Activated CD4-positive, alpha-beta memory T cell treated with anti-CD3 and anti-CD28 coated beads, Interleukin-2, amount 10 ng/mL, durations not matched to agents 7 days and 5 days (primary cell): ENCODE data around the gene JPH2. TPM values are rescaled to one million over a fixed set of nuclear protein-coding genes. Genes with fewer than 3 reads are reported as not detected.
"Not testable (repeated sequence)": the region's sequence is repeated elsewhere in the genome, so short reads cannot be mapped to it uniquely, and the experiment has no call there.

ENCODE experiments used
- CTCF ChIA-PET: fragments of 350-600 bp; sonication (Branson Sonifier 250); formaldehyde crosslinking; loops from one replicate; lab custom pipeline; 2021; ENCODE audit warnings: antibody characterized with exemption, inconsistent platforms; lab: Charles Lee
- POLR2A ChIA-PET: fragments of 350-600 bp; sonication (Branson Sonifier 250); formaldehyde crosslinking; loops from one replicate; lab custom pipeline; 2021; ENCODE audit warnings: antibody characterized with exemption; lab: Charles Lee
- DNase-seq: peaks from one replicate; pipeline ENCODE4 v3.0.0-alpha.2; 2020
- H3K27ac Mint-ChIP-seq: one replicate; pipeline ENCODE4 v1.8.0; 2021; ENCODE audit warnings: mild to moderate bottlenecking, mixed read lengths
- H3K27me3 Mint-ChIP-seq: one replicate; pipeline ENCODE4 v1.8.0; 2021; ENCODE audit warnings: mixed read lengths
- H3K36me3 Mint-ChIP-seq: one replicate; pipeline ENCODE4 v1.8.0; 2021; ENCODE audit warnings: low read depth, mixed read lengths
- H3K4me1 Mint-ChIP-seq: one replicate; pipeline ENCODE4 v1.8.0; 2021; ENCODE audit warnings: mixed read lengths
- H3K4me3 Mint-ChIP-seq: one replicate; pipeline ENCODE4 v1.8.0; 2021; ENCODE audit warnings: mild to moderate bottlenecking, mixed read lengths
- H3K9me3 Mint-ChIP-seq: one replicate; pipeline ENCODE4 v1.8.0; 2021; ENCODE audit warnings: mixed read lengths
- total RNA-seq, 2 experiments: library from RNA; stranded (reverse); gene quantifications; one replicate each; pipeline ENCODE4 v1.2.3, GENCODE V29; 2021

Gene JPH2
- total RNA-seq, 2 experiments from 2014 or later, result 0.05 to 0.10 TPM

DNA sequence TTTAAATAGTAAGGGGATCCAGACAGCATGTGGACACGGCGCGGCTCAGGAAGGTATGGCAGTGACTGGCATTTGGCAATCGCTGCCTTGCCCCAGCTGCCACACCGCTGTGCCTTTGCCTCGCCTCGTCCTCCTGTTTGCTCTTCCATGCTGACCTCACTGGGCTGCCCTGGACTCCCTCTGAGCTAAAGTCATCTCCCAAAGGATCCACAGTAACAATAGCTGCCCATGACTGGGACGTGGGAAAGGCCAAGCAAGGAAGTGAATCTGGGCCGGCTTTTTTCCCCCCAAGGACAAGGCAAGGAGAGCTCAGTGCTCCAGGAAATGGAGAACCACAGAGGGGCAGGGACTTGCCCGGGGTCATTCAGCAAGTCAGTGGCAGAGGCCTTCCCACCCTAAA is 48.1 kb downstream of the JPH2 start:
- DNase-seq, result no peak
- Mint-ChIP-seq H3K27me3 (peaks cover 20% of the 10 kb centered on the region), H3K36me3 (no peaks in the 10 kb centered on the region), H3K4me3 (no peak overlapping the region), H3K27ac (no peak overlapping the region), H3K4me1 (no peaks in the 10 kb centered on the region), H3K9me3 (no peaks in the 10 kb centered on the region)
- POLR2A ChIA-PET, result no interaction called here
- CTCF ChIA-PET, result no interaction called here

DNA sequence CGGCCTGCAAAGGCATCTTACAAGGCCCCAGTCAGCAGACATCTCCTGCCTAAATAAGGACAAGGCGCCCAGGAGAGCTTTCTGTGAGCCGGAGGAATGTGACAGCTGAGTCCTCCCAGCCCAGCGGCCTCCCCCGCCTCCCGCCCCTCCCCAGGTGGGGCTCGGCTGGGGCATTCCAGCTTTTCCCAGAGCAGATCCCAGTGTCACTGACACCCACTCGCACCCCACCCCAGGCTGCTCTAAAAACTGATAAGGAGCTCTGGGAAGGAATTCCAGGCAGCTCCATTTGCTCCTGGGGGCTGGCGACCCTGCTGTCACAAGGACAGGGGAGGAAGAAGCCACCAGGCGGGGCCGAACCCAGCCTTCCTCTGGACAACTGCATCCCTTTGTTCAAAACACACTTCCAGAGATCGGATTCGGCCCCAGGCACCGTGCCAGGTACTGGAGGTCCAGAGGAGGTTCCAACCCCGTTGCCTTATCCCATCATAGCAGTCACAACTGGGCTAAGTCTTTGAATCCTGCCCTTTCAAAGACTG is 49.7 kb downstream of the JPH2 start:
- Mint-ChIP-seq H3K9me3 (no peaks in the 10 kb centered on the region), H3K36me3 (no peaks in the 10 kb centered on the region), H3K27ac (no peak overlapping the region), H3K4me3 (no peak overlapping the region), H3K4me1 (no peaks in the 10 kb centered on the region), H3K27me3 (peaks cover 17% of the 10 kb centered on the region)
- no peak for DNase-seq
- CTCF ChIA-PET, result no interaction called here
- POLR2A ChIA-PET, result no interaction called here

DNA sequence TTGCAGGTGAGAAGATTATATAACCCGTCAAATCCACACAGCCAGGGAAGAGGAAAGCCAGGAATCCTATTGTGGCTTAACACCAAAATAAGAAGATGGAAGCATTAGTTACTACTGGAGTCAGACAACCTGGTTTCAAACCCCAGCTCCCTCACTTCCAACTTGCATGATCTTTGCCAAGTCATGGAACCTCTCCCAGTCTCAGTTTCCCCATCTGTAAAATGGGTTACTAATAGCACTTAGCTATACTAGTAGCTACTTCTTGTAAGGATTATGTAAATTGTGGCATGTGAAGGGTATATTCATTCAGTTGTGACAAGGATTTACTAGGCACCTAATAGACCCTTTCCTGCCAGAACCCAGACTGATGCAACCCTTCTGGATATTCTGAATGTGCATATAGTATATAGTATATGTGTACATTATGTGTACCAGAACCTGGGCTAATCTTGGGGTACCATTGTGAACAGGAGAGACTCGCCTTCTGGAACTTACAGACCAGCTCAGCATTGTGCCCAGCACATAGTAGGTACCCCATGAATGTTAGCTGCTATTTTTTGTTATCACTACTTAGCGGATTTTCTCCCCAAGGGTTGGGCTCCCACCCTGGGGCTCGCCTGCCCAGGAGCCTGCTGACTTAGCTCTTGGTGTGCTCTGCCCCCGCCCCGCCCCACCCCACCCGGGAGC is 50.3 kb downstream of the JPH2 start:
- no peak overlapping the region for H3K4me3 Mint-ChIP-seq
- H3K27ac Mint-ChIP-seq, result no peak overlapping the region
- no peaks in the 10 kb centered on the region for H3K4me1 Mint-ChIP-seq
- no peak for DNase-seq
- peaks cover 17% of the 10 kb centered on the region for H3K27me3 Mint-ChIP-seq
- CTCF ChIA-PET, result interaction anchor here (0.5 to 1.9 kb wide), 2 partner anchors 28 to 53 kb away, joined by 3 to 4 read pairs; no protein-coding TSS in a partner anchor
- no peaks in the 10 kb centered on the region for H3K9me3 Mint-ChIP-seq
- no peaks in the 10 kb centered on the region for H3K36me3 Mint-ChIP-seq
- POLR2A ChIA-PET, result no interaction called here

DNA sequence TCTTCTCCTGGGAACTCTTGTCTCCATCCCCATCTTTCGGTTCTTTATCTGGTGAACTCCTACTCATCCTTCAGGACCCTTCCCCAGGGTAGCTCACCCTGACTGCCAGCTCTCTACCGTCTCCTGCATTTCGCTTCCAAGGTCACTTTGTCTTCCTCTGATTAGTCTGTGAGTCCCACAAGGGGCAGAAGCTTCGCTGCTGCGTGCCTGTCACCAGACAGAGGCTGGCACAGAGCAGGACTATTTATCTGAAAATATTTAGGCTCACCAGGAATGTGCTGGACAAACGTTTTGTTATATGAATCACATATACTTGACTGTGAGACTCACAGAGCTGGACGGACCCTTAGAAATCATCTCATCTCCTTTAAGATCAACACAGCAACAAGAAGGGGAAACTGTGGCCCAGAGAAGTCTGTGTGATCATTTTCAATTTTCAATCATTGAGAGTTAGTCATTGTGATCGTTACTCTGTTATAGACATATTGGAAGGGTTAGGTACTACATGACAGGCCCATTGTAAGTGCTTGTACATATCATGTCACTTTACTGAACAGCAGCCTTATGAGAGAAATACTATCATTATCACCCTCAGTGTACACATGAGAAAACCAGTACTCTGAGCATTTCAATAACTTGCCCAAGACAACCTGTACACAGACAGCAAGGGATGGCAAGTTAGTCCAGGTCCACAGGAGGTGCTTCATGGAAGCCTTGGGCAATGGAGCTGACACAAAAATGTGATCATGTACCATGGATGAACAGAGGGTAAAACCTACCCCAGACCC is 51.4 kb downstream of the JPH2 start:
- H3K9me3 Mint-ChIP-seq, result no peaks in the 10 kb centered on the region
- CTCF ChIA-PET, result interaction anchor here (1.2 to 1.9 kb wide), 4 partner anchors 19 to 175 kb away, joined by 3 to 4 read pairs (median 4); partner anchors contain the start of gene FITM2
- no peak overlapping the region for H3K27ac Mint-ChIP-seq
- no peaks in the 10 kb centered on the region for H3K4me1 Mint-ChIP-seq
- POLR2A ChIA-PET, result no interaction called here
- DNase-seq, result no peak
- H3K36me3 Mint-ChIP-seq, result no peaks in the 10 kb centered on the region
- H3K4me3 Mint-ChIP-seq, result no peak overlapping the region
- H3K27me3 Mint-ChIP-seq, result peaks cover 10% of the 10 kb centered on the region

DNA sequence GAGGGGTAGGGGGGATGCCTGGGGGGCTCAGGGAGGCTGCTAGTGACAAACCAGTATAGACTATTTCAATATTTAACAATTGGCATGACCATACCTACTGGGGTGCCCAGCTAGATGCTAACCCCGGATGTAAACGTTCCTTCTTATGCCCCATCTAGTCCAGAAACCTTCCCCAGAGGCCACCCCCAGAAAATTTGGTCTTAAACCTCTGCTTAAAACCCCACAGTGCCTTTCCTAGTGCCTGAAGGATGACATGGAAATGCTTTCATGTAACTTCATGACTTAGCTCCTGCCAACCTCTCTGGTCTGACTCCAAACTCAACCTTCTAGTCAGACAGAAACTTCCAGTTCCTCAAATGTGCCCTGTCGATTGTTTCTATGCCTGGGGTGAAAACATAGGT is 52.0 kb downstream of the JPH2 start:
- H3K4me1 Mint-ChIP-seq, result no peaks in the 10 kb centered on the region
- H3K27me3 Mint-ChIP-seq, result peaks cover 10% of the 10 kb centered on the region
- no peak overlapping the region for H3K4me3 Mint-ChIP-seq
- no peaks in the 10 kb centered on the region for H3K9me3 Mint-ChIP-seq
- H3K36me3 Mint-ChIP-seq, result no peaks in the 10 kb centered on the region
- H3K27ac Mint-ChIP-seq, result no peak overlapping the region
- POLR2A ChIA-PET, result no interaction called here
- DNase-seq, result peak; percentile 20
- CTCF ChIA-PET, result interaction anchor here (1.2 to 1.9 kb wide), 4 partner anchors 18 to 176 kb away, joined by 3 to 4 read pairs (median 4); partner anchors contain the start of gene FITM2

DNA sequence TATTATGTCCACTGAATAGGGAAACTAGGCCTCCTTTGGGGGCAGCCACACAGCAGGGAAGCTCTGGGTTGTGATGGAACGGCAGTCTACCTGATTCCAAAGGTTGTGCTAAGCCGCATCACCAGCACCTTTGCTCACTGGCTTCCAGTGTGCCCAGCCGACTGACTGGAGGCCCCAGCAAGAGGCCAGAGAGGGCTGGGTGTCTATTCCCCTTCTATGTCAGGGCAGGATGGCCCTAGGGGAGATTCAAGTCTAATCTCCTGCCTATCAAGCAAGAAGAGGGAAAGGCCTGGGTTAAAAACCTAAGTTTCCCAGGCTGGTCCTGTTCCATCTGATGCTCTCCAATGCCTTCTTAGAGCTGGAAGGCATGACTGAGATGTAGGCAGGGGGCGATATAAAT is 53.6 kb downstream of the JPH2 start:
- no peaks in the 10 kb centered on the region for H3K36me3 Mint-ChIP-seq
- ChIA-PET POLR2A (no interaction called here), CTCF (no interaction called here)
- peaks cover 10% of the 10 kb centered on the region for H3K27me3 Mint-ChIP-seq
- no peak for DNase-seq
- no peak overlapping the region for H3K27ac Mint-ChIP-seq
- H3K4me1 Mint-ChIP-seq, result no peaks in the 10 kb centered on the region
- no peaks in the 10 kb centered on the region for H3K9me3 Mint-ChIP-seq
- H3K4me3 Mint-ChIP-seq, result no peak overlapping the region

DNA sequence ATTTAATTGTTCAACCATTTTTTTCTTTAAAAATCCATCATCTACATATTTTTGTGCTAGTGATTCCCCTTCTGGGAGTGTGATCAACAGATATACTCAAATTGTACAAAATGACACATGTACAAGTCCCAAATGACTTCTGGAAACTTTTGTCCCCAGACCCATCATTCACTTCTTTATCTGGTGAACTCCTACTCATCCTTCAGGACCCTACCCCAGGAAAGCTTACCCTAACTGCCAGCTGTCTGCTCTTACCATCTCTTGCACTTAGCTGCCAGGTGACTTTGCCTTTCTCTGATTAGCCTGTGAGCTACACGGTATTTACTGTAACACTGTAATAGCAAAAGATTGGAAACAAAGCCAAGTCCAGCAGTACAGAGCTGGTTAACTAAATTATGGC is 55.3 kb downstream of the JPH2 start:
- H3K36me3 Mint-ChIP-seq, result no peaks in the 10 kb centered on the region

DNA sequence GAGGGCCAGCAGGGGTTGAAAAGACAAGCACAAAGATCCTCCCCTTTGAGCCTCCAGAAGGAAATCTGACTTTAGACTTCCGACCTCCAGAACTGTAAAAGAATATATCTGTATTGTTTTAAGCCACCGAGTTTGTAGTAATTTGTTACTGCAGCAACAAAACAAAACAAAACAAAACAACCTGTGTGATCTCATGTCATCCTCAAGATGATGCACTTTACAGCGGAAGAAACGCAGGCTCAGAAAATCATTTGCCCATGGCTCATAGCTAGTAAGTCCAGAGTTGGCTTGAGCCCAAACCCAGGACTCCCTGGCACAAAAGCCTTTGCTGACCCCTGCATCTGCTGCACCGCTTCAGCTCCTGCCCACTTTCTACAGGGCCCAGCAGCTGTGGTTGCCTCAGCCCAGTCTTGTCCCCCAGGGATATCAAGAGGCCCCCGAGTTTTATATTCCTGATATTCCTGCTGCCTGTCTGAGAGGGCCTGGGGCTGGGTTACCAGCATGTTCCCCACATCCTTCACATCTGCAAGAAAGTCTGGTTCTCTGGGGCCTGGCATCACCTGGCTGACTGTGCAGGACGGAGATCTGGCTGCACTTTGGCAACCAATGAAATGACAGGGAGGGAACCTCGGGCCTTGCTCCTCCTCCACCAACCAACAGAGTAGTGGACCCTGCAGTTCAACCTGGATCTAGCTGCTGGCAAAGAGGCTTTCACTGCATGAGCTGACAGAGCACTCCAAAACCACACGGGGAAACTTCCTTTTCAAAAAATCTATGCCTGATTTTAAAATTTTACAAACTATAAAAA is 56.9 kb downstream of the JPH2 start:
- peaks cover 10% of the 10 kb centered on the region for H3K27me3 Mint-ChIP-seq

More for the DNA sequence above, 55.3 kb downstream of the JPH2 start:
- Mint-ChIP-seq H3K27me3 (peaks cover 11% of the 10 kb centered on the region), H3K27ac (no peak overlapping the region), H3K4me3 (no peak overlapping the region), H3K9me3 (no peaks in the 10 kb centered on the region), H3K4me1 (no peaks in the 10 kb centered on the region)
- DNase-seq, result no peak
- POLR2A ChIA-PET, result no interaction called here
- CTCF ChIA-PET, result interaction anchor here (1.2 to 1.7 kb wide), 2 partner anchors 14 to 58 kb away, joined by 4 to 7 read pairs; no protein-coding TSS in a partner anchor

DNA sequence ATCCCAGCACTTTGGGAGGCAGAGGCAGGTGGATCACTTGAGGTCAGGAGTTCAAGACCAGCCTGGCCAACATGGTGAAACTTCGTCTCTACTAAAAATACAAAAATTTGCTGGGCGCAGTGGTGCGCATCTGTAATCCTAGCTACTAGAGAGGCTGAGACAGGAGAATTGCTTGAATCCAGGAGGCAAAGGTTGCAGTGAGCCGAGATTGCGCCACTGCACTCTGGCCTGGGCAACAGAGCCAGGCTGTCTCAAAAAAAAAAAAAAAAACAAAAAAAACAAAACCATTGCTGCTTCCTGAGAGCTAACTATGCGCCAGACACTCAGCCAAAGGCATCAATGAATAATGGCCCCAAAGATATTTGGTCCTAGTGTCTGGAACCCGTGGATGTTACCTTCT is 57.7 kb downstream of the JPH2 start:
- H3K27me3 Mint-ChIP-seq, H3K36me3 Mint-ChIP-seq, DNase-seq, H3K4me1 Mint-ChIP-seq, H3K27ac Mint-ChIP-seq, H3K4me3 Mint-ChIP-seq, H3K9me3 Mint-ChIP-seq: not testable (repeated sequence)
- CTCF ChIA-PET, result interaction anchor here (1.0 to 1.3 kb wide), 2 partner anchors 13 to 60 kb away, joined by 3 to 5 read pairs; no protein-coding TSS in a partner anchor
- POLR2A ChIA-PET, result interaction anchor here (1.2 kb wide), 1 partner anchor 20 kb away, joined by 3 read pairs; no protein-coding TSS in a partner anchor

More for the DNA sequence above, 56.9 kb downstream of the JPH2 start:
- no peak for DNase-seq
- Mint-ChIP-seq H3K27ac (no peak overlapping the region), H3K9me3 (no peaks in the 10 kb centered on the region), H3K36me3 (no peaks in the 10 kb centered on the region), H3K4me1 (no peaks in the 10 kb centered on the region), H3K4me3 (no peak overlapping the region)
- POLR2A ChIA-PET, result no interaction called here
- CTCF ChIA-PET, result interaction anchor here (0.9 kb wide), 1 partner anchor 66 kb away, joined by 3 read pairs; no protein-coding TSS in a partner anchor

DNA sequence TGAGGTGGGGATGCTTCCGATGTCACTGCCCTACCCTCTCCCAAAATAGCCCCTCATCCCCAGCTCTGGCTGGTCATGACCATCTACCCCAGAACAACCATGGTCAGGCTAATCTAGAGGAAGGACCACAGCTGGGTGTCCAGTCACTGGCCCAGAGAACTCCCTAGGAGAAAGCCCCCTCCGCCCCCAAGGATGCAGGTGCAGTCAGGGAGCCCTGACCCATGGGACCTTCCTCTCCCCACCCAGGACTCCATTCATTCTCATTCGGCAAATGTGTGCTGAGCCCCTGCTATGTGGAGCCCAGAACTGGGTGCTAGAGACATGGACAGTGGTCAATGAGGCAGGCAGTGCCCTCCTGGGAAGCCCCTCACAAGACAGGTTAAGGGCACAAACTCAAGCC is 60.5 kb downstream of the JPH2 start:
- peaks cover 22% of the 10 kb centered on the region for H3K27me3 Mint-ChIP-seq
- no peaks in the 10 kb centered on the region for H3K9me3 Mint-ChIP-seq
- H3K4me1 Mint-ChIP-seq, result no peaks in the 10 kb centered on the region
- H3K4me3 Mint-ChIP-seq, result no peak overlapping the region
- H3K27ac Mint-ChIP-seq, result no peak overlapping the region
- H3K36me3 Mint-ChIP-seq, result no peaks in the 10 kb centered on the region
- DNase-seq, result no peak
- CTCF ChIA-PET, result interaction anchor here (1.1 kb wide), 1 partner anchor 10 kb away, joined by 3 read pairs; no protein-coding TSS in a partner anchor
- POLR2A ChIA-PET, result no interaction called here

DNA sequence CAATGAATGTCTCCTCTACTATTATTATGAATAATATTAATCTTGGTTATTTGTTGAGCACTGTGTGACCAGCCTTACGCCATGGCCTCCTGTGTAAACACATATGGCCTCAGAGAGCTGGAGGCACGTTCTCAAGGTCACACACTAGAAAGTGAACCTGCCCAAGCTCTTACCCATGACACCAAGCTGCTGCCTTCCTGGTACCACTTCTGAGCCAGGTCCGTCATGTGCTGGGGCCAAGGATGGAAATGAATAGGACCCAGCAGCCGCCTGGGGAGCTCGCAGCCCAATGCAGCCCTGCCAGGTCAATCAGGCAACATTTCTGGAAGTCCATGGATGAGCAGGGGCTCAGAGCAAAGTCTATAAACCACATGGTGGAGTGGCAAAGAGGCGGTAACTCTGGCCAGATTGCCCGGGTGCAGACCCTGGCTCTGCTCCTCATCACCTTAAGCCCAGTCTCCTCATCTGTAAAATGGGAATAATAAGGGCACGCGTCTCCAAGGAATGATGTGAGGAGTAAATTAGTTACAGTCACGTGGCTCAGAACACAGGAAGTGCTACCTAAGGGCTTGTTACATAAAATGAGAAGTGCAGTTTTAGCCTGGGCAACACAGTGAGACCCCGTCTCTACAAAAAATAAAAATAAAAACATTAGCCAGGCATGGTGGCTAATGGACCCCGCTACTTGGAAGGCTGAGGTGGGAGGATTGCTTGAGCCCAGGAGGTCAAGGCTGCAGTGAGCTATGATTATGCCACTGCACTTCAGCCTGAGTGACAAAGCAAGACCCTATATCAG is 61.5 kb downstream of the JPH2 start:
- H3K4me3 Mint-ChIP-seq, result no peak overlapping the region
- ChIA-PET POLR2A (no interaction called here), CTCF (interaction anchor here (1.0 to 1.1 kb wide), 2 partner anchors 9 kb away, joined by 3 to 7 read pairs; no protein-coding TSS in a partner anchor)
- no peaks in the 10 kb centered on the region for H3K4me1 Mint-ChIP-seq
- H3K36me3 Mint-ChIP-seq, result no peaks in the 10 kb centered on the region
- no peak overlapping the region for H3K27ac Mint-ChIP-seq
- H3K27me3 Mint-ChIP-seq, result peaks cover 25% of the 10 kb centered on the region
- H3K9me3 Mint-ChIP-seq, result no peaks in the 10 kb centered on the region
- DNase-seq, result no peak
